HL-60/S4 (cell line): ENCODE measurements around the gene TLE2.
"Not testable (repeated sequence)": the region's sequence is repeated elsewhere in the genome, so short reads cannot be mapped to it uniquely, and the experiment has no call there.

ENCODE experiments used
- in situ Hi-C: fragments of 300-500 bp; cut with MboI; formaldehyde crosslinking; loops from 2 replicates; pipeline ENCODE4 v1.14.3; 2022; ENCODE audit warnings: low sequenced_read_pairs

Gene TLE2

DNA sequence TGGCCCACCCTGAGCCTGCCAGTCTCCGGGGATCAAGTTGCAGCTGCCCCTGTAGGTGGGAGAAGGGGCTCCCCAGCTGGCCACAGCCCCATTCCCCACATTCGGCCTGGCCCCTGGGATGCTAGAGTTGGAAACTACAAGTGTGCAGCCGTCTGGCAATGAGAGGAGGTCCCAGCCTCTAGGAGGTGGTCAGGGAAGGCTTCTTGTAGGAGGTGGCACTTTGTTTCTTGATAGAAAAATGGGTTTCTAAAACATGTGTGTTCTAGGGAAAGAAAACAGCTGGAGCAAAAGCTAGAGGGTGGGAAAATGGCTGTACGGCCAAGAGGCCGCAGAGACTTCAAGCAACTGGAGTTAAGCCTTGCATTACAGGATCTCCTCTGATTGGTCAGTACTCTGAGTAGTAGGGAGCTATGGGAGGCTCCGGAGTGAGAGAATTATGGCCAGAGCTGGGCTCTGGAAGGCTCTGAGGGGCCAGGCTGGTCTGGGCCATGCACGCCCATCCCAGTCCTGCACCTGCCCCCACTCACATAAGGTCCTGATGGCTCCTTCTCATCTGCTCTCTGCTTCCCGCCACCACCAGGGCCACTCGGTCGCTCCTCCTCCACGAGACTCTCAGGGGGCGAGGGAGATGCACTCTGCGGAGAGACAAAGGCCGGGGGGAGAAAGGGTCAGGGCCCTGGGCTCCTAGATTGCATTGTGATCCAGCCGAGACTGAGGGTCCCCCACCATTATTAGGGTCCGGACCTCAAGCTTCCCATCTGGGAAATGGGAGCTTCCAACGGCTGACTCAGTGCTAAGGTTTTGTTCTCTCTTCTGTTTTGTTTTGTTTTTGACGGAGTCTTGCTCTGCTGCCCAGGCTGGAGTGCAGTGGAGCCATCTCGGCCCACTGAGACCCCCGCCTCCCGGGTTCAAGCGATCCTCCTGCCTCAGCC, 13.7 kb downstream of the TLE2 start:
- in situ Hi-C loops, result no loop called here

DNA sequence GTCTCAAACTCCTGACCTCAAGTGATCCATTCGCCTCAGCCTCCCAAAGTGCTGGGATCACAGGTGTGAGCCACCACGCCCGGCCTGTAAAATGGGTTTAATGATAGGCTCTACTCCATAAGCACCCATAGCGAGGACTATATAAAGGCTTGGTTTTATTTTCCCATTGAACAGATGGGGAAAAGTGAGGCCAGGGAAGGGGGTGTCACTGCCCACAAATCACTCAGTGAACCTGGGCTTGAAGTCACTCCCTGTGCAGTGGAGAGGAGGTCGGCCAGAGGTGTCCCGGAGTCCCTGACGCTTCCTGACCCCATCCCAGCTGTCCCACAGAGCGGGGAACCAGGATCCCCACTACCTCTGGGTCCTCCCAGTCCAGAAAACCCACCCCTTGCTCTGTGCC, 14.9 kb downstream of the TLE2 start:
- in situ Hi-C loops, result no loop called here

DNA sequence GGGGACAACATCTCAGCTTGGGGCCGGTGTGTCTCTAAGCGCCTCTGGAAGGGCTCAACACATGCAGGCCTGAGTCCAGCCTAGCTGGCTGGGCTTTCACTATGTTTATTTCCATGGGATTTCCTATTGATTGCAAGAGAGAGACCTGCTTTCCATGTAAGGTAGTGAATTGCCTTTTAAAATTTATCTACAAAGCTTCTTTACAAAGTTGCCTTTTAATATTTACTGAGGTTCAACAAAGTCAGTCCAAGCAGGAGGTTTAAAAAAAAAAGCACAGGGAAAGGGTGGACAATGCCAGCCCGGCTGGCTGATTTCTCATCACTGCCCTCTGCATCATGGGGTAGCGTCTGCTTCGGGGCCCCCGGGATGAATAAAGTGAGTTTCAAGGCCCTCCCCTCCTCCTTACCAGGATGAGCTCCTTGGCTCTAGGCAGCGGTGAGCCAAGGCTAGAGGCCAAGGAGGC, 15.8 kb downstream of the TLE2 start:
- in situ Hi-C loops, result no loop called here

DNA sequence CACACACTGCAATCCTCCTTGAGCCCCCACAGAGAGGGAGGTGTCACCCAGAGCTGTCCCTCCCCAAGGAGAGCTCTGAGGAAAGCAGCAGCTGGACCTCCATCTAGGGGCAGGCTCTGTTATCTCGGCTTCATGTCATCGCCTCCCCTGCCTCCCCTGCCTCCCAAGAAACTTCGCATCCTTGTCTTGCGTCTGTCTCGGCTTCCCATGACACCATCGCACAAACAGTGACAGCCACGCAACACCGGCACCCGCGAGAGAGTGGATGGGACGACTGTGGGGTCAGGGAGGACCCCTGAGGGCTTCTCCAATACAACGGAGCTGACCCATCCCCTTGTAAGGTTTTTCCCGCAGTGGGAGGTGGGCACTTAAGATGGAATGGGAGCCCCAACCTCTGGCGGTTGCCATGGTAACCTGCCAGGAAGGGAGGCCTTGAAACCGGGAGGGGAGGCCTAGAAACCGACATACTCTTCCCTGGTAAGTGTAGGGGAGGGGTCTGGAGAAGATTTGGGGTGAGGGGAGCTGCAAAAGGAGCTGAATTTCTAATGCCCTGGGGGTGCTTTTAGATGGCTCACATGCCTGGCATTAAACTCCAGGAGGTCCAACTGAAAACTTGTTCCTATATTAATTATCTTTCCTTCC, 16.3 kb downstream of the TLE2 start:
- in situ Hi-C loops, result no loop called here

DNA sequence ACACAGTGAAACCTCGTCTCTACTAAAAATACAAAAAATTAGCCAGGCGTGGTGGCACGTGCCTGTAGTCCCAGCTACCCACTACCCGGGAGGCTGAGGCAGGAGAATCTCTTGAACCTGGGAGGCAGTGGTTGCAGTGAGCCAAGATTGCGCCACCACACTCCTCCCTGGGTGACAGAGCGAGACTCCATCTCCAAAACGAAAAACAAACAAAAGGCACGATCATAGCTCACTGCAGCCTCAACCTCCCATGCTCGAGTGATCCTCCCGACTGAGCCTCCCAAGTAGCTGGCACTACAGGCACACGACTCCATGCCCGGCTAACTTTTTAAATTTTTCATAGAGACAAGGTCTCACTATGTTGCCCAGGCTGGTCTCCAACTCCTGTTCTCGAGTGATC, 17.0 kb downstream of the TLE2 start:
- in situ Hi-C loops, result not testable (repeated sequence)

DNA sequence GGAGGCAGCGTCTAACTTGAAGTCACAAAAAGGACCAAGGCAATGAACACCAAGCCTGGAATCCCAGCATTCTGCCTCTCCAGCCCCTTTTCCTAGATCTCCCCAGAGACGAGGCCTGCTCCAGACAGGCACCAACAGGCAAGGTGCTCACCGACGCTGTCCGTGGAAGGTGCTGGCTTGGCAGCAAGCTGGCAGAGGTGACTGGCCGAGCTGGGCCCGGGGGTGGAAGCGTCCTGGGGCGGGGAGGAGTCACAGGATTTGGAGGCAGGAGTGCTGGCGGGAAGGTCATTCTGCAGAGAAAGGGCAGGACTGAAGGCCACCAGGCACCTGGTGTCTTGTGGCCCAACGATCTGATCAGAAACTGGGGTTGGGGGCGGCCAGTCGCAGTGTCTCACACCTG, 18.2 kb downstream of the TLE2 start:
- in situ Hi-C loops, result no loop called here

DNA sequence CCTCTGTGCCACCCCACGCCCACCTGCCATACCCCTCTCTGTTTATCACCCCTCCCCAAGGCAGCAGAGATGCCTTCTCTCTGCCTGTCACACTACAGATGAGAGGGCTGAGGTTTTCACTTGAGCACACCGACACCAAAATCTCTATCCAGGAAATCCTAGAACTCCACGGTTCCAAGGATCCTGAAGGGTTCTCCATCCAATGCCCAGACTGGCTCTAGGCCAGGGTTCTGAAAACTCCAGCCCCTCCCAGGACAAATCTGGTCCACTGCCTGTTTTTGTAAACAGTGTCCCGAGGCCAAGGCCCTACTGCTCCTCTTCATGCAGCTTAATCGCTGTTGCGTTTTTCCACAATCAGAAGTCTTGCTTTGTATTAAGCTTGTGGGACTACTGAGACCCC, 20.1 kb downstream of the TLE2 start:
- in situ Hi-C loops, result no loop called here

DNA sequence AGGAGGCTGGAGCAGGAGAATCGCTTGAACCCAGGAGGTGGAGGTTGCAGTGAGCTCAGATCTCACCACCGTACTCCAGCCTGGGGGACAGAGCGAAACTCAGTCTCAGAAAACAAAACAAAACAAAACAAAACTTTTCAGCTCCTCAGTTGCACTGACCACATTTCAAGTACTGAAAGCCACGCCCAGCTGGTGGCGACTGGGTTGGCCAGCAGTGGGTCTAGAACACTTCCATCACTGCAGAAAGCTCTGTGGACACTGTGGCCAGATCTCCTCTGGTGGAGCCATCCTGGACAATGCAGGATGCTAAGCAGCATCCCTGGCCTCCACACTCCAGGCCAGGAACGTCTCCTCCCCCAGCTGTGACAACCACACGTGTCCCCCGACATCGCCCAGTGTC, 21.1 kb downstream of the TLE2 start:
- in situ Hi-C loops, result no loop called here

DNA sequence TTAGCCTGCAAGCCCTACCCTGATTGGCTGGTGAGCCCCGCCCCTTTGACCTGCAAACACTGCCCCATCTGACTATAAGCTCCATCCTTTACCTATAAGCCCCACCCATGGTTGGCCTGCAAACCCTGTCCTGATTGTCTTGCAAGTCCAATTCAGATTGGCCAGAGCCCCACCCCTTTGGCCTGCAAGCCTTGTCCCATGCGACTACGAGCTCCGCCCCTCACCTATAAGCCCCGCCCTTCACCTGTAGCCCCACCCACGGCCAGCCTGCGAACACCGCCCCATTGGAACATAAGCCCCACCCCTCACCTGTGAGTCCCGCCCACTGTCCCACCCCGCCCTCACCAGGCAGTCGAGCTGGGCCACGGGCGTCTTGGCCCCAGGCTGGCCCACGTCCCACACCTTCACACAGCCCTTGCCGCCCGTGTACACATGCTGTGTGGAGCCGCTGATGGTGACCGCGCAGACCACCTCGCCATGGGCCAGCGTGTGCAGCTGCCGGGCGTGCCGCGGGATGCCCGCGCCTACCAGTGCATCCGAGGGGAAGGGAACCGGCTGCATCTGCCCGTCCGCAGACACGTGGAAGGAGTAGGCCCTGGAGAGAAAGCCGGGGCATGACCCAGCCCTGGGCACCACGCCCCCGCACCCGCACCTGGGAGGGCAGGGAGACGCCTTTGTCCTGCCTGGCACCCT, 22.9 kb downstream of the TLE2 start:
- in situ Hi-C loops, result no loop called here

DNA sequence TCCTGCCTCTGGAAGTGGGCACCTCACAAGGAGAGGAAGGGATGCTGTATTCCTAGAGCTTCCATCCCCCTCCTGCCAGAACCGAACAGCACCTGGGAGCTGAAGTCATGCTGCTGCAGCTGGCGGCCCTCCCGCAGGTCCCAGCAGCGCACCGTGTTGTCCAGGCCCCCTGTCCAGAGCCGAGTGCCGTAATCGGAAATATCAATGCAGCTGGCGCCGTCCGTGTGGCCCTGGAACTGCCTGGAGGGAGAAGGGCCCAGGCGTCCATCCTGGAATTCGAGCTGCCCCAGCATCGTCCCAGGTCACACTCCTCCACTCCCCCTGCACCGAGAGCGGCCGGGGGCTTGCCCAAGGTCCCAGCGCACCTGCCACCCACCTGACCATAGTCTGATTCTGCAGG, 23.7 kb downstream of the TLE2 start:
- in situ Hi-C loops, result no loop called here

DNA sequence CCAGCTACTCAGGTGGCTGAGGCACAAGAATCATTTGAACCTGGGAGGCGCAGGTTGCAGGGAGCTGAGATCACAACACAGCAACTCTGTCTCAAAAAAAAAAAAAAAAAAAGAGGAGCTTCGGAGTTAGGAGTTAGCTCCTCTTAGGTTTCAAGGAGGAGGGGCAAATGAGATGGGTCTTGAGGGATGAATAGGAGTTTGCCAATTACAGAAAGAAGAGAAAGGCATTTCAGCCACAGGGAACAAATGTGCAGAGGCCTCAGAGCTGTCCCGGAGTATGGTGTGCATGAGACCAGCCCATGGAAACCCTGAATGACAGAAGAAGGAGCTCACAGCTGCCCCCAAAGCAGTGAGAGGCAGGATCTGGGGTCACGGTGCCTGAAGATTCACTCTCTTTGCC, 24.6 kb downstream of the TLE2 start:
- in situ Hi-C loops, result no loop called here

DNA sequence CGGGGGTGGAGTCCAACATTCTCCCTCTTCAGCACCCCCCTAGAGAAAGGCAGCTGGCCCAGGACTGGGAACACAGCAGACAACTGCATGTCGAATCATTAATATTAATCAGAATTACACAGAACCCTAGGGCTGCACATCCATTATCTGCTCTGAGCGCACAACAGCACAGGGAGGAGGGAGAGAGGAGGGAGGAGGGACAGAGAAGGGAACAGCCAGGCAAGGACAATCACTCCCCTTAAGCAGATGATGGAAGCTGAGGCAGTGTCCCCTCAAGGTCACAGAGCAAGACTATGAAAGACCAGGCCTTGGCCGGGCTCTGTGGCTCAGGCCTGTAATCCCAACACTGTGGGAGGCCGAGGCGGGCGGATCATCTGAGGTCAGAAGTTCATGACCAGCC, 26.0 kb downstream of the TLE2 start:
- in situ Hi-C loops, result no loop called here

DNA sequence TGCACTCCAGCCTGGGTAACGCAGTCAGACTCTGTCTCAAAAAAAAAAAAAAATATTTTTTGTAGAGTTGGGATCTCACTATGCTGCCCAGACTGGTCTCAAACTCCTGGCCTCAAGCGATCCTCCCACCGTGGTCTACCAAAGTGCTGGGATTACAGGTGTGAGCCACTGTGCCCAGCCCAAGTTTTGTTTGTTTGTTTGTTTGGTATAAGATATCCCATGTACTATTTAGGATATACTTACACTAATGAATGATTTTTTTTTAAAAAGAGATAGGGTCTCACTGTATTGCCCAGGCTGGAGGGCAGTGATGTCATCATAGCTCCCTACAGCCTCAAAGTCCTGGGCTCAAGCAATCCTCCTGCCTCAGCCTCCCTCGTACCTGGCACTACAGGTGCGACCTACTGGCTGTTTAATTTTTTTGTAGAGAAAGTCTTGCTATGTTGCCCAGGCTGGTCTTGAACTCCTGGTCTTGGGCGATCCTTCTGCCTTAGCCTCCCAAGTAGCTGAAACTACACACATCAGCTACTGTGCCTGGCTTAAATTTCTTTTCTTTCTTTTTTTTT, 27.8 kb downstream of the TLE2 start:
- in situ Hi-C loops, result no loop called here

DNA sequence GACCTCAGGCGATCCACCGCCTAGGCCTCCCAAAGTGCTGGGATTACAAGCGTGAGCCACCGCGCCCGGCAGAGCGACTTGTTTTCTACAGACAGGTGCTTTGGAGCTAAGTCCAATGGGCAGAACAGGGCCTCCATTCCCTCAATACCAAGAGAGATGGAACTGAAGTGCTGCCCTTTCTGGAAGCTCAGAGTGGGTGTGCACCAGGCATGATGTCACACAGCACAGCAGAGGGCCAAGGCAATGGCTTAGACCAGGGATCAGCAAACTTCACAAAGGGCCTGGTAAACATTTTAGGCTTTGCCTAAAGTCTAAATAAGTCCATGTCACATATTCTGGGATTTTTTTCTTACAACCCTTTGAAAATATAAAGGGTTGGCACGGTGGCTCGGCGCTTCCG, 30.4 kb downstream of the TLE2 start:
- in situ Hi-C loops, result no loop called here

DNA sequence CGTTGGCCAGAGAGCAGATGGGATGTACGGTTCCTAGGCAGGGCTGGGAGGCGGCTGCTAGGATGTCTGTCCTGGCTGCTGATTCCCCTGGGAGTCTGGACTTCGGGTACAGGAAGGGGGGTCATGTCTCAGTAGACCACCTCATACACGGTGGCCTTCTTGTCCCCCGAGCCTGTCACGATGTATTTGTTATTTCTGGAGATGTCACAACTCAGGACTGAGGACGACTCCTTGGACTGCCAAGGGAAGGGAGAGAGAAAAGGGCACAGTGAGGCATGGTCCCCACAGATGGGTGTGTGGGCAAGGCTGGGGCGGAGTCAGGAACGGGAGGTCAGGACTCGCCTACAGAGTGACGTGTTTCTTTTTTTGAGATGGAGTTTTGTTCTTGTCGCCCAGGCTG, 31.4 kb downstream of the TLE2 start:
- in situ Hi-C loops, result no loop called here

DNA sequence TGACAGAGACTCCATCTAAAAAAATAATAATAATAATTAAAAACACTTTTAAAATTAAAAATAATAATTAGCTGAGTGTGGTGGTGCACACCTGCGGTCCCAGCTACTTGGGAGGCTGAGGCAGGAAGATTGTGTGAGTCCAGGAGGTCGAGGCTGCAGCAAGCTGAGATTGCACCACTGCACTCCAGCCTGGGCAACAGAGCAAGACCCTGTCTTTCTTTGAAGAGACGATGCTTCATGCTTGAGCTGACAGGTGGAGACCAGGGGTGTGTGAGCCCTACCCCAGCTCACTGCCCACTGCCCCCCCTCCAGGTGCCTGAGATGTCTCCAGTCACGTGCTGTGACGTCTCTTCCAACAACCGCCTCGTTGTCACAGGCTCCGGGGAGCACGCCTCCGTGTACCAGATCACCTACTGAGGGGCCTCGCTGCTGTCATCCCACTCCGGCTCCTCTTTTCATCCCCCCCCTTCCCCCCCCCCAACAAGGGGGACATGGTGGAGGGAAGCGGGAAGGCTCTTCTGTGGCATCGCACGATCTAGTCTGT, 34.4 kb downstream of the TLE2 start:
- in situ Hi-C loops, result no loop called here

DNA sequence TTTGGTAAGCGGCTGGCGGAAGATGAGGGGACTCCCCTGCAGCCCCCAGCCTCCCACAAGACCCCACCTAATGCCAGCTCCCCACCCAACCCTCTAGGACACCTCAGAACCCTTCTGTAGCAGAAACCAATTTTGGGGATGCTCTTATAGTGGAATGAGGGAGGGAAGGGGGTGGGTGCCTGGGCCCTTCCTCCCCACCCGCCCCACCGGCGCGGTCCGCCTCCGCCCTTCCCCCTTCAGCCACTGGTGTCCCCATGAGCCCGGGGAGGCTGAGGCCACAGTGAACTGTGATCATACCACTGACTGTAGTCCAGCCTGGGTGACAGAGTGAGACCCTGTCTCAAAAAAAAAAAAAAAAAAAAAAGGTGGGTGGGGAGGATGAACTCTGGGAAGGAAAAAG, 35.5 kb downstream of the TLE2 start:
- in situ Hi-C loops, result no loop called here

DNA sequence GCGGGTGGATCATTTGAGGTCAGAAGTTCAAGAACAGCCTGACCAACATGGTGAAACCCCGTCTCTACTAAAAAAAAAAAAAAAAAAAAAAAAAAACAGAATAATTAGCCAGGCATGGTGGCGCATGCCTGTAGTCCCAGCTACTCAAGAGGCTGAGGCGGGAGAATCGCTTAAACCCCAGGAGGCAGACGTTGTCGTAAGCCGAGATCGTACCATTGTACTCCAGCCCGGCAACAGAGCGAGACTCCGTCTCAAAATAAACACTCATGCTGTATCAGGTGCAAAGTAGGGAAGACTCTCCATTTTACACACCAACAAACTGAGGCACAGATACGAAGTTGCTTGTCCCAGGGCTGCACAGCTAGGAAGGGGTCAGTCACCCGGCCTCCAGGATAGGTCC, 36.1 kb downstream of the TLE2 start:
- in situ Hi-C loops, result no loop called here

DNA sequence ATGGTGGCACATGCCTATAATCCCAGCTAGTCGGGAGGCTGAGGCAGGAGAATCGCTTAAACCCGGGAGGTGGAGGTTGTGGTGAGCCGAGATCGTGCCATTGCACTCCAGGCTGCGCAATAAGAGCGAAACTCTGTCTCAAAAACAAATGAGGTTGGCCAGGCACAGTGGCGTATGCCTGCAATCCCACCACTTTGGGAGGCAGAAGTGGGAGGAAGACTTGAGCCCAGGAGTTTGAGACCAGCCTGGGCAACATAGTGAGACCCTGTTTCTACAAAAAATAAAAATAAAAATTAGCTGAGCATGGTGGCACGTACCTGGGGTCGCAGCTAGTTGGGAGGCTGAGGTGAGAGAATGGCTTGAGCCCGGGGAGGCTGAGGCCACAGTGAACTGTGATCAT, 36.7 kb downstream of the TLE2 start:
- in situ Hi-C loops, result not testable (repeated sequence)

DNA sequence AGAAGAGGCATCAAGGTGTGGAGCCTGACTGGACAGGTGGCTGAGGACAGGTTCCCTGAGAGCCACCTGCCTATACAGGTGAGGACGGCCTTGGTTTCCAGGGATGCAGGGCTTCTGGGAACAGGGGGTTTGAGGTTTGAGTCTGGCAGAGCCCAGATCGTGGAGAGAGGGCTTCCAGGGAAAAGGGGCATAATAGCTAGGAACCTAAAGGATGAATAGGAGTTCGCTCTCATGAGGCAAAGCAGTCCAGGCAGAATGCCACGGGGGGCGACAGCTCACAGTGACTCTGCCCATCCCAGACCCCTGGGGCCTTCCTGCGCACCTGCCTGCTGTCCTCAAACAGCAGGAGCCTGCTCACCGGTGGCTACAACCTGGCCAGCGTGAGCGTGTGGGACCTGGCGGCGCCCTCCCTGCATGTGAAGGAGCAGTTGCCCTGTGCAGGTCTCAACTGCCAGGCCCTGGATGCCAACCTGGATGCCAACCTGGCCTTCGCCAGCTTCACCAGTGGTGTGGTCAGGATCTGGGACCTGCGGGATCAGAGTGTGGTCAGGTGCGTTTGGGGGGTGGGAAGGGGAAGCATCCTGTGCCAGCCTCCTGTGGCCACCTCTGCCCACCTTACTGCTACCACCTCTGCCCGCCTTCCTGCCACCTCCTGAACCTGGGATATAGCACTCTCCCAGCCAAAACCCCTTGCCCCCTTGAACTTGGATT, 39.7 kb downstream of the TLE2 start:
- in situ Hi-C loops, result no loop called here

DNA sequence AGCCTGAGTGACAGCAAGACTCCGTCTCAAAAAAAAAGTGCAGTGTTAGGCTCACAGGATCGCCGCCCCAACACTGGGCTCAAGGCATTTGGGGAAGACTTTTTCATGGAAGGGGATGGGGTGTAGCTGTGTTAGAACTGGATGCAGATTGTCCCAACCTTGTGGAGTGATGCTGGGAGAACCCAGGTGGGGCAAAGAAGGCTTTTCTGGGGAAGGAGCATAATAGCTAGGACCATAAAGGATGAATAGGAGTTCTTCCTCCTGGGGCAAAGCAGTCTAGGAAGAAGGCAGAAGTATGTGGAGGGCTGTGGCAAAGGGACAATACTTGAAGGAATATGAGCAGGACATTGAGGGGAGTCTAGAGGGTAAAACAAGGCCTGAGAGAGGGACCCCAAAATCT, 40.5 kb downstream of the TLE2 start:
- in situ Hi-C loops, result no loop called here
